TTC549 (cell line): ENCODE measurements around the gene CNTN2.

ENCODE experiments used
- FAIRE-seq: peaks from 2 replicates; lab custom pipeline; 2012; peaks lifted over from hg19 to GRCh38; lab: Jason Lieb, UNC

The CNTN2 gene

DNA sequence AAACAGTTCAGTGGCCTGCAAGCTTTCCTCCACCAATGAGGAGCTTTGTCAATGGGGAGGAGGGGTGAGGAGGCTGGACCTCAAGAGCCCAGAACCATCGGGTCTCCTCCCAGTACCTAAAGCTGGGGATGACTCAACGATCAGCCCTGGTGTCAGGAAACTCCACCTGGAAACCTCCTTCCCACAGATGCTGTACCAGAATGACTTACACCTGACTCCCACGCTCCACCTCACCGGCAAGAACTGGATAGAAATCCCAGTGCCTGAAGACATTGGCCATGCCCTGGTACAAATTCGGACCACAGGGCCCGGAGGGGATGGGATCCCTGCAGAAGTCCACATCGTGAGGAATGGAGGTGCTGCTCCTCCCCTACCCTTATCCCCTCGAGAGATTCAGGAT, 29.9 kb downstream of the CNTN2 start:
- no peak for FAIRE-seq

GRCh38 chr1:205073511-205073910, 30.5 kb downstream of the CNTN2 start:
- no peak for FAIRE-seq

- FAIRE-seq = no peak
Observed at GRCh38 chr1:205074084-205074483, 31.1 kb downstream of the CNTN2 start.

DNA sequence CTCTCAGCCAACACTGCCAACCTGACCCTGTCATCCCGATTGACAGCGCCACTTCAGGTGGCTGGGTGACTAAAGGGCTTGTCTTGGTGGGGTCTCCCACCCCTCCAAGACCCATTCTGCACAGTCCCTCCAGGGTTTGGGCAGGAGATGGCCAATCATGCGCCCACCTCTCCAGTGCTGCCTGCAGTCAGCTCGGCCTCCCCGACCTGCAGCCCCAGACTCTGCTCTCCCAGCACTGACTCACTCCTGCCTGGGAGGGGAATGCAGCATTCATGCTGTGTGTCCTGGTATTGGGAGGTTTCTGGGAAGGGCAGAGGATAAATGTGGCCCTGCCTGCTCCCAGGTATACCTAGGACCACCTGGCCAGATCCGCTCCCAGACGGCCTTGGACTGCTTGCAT, 31.5 kb downstream of the CNTN2 start:
- no peak for FAIRE-seq

DNA sequence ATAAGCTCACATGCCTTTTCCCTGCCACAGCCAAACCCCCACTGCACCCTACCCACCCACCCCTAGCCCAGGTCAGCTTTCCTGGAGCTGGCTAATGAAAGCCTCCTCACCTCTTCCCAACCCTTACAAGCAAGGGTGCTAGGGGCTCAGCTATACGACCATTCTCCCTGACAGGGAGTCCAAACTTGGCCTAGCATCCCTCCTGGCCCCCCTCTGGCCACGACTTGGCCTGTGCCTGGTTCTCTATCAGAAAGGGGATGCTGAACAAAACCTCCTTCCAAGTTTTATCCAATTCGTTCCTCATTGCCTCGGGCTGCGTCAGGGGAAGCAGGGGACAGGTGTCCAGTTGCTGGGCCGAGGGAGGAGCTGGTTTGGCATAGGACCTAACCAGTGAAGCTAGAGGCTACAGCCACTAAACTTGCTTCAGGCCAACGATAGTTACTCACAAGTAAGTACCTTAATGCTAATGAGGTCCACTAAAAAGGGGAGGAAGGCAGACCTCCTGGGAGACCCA, 32.7 kb downstream of the CNTN2 start:
- no peak for FAIRE-seq

GRCh38 chr1:205076245-205076761, 33.3 kb downstream of the CNTN2 start:
- FAIRE-seq = no peak

GRCh38 chr1:205077158-205077933, 34.3 kb downstream of the CNTN2 start:
- no peak for FAIRE-seq

DNA sequence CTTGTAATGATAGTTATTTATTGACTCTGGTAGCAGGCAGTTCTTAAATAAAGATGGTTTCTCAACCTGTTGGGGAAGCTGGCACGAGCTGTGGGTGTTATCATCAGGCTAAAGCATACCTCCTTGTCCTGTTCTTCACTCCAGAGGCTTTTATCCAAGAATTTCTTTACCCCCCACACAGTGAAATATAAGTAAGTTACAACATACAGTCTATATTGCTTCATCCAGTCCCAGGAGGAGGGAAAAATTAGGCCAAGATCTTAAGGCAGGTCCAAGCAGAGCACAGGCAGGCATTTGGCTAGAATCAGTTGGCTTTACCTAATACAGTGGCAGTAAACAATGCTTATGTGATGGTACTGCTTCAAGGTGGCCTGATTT, 34.9 kb downstream of the CNTN2 start:
- FAIRE-seq = no peak

- no peak for FAIRE-seq
Observed at GRCh38 chr1:205082431-205082830, 39.4 kb downstream of the CNTN2 start.

GRCh38 chr1:205084360-205084759, 41.3 kb downstream of the CNTN2 start, which contains the start of gene TMEM81:
Gene TMEM81 (minus strand): TSS chr1:205084460. CDS start chr1:205084320, 140 bp downstream.
- no peak for FAIRE-seq

DNA sequence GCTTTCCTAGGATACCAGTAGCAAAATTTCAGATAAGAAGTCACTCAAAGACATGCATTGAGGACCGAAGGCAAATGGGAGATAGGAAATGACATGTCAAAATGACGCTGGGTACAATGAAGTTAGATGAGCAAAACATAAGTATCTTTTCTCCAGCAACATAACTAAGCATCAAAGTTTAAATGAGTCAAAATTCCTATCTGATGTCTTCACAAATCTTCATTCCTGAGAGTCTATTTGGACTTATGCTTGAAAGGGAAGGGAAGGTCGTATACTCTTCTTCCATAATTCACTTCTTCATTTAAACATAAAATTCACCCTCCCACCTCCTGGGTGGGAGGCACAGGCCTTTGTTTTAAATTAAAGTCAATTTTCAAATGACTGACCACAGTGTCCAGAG, 45.3 kb downstream of the CNTN2 start:
- FAIRE-seq = no peak

- no peak for FAIRE-seq
Observed at GRCh38 chr1:205091043-205091740, 48.2 kb downstream of the CNTN2 start.

GRCh38 chr1:205095422-205095821, 52.4 kb downstream of the CNTN2 start:
- FAIRE-seq = no peak

GRCh38 chr1:205098242-205098641, 55.2 kb downstream of the CNTN2 start:
- no peak for FAIRE-seq

- FAIRE-seq = no peak
Observed at GRCh38 chr1:205102404-205102803, 59.4 kb downstream of the CNTN2 start.

DNA sequence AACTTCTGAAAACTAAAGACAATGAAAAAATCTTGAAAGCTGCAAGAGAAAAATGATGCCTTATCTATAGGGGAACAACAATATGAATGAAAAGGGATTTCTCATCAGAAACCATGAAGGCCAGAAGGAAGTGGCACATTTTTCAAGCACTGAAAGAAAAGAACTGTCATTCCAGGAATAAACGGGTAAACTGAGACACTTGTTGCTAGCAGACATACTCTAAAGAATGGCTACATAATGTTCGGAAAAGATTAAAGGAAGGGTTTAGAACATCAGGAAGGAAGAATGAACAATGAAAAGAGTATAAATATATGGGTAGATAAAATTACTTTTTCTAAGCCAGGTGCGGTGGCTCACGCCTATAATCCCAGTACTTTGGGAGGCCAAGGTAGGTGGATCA, 64.3 kb downstream of the CNTN2 start:
- no peak for FAIRE-seq

DNA sequence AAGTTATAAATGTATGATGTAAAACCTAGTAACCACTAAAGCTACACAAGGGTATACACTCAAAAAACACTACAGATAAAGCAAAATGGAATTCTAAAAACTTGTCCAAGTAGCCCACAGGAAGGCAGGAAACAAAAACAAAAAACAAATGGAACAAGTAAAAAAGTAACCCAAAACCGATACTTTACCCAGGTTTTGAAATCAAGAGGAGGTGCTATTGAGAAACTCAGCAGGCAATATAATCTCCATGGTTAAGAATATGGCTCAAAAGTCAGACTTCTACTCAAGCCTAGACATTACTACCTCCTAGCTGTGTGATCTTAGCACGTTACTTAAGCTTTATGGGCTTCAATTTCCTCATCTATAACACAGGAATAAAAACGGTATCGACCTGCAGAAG, 65.5 kb downstream of the CNTN2 start:
- FAIRE-seq = peak; percentile 11

- FAIRE-seq = no peak
Observed at GRCh38 chr1:205109269-205109668, 66.3 kb downstream of the CNTN2 start.

DNA sequence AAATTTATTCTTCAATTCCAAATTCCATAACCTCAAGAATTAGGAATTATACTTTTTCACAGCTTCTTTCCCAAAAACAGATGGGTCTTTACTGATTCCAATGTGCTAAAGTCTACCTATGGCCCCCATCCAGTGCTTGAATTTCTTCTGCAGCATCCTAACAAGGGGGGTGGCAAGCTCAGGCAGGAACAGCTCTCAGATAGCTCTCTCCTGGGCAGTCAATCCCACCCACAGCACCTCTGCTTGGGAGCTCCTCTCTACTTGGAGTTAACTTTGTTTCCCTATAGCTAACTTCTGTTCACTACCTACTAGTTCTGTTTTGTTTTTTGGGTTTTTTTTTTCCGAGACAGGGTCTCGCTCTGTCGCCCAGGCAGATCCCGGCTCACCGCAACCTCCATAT, 66.7 kb downstream of the CNTN2 start:
- no peak for FAIRE-seq

GRCh38 chr1:205111354-205111753, 68.3 kb downstream of the CNTN2 start:
- no peak for FAIRE-seq

- no peak for FAIRE-seq
Observed at GRCh38 chr1:205118752-205119151, 75.7 kb downstream of the CNTN2 start.

DNA sequence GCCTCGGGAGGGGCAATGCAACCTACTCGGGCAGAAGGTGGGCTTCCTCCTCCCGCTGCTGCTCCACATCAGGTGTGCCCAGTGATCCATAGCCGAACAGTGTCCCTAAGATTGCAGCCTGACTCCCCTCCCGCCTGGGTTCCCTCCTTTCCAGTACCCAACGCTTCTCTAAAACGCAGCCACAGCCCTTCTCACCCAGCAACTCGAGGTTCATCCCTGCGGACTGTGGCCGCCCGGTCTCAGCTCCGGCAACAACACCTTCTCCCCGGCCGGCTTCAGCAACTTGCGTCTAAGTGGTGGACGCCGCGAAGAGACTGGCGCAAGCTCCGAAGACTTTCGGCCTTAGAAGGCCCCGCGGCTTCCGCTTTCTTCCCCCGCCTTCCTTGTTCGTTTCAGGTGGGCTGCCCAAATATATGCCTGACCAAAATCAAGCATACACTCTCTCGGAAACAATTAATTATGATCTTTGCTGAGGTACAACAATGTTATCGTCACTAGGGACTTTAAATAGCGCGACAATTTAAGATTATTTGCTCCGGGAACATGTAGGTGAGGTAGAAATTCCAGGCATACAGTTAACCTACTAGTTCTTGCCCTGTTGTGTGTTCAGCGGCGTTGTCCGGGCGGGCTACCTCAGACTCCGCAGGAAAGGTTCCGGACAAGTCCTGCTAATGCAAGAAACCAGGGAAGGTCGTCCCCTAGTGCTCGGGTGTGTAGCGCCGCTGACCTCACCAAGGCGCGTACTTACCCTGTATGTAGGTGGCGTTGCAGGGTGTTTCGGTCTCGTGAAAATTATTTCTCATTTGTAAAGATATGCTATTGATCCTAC, 78.9 kb downstream of the CNTN2 start, which contains the start of gene RBBP5:
Gene RBBP5, minus strand, starts transcription at position 319 of the 829 bp plus-strand sequence. Its CDS starts 105 bp downstream, at position 214.
- peak; percentile 96 for FAIRE-seq
